Measurements from ENCODE around the gene MTHFS.
"Not testable (repeated sequence)": the region's sequence is repeated elsewhere in the genome, so short reads cannot be mapped to it uniquely, and the experiment has no call there.

- TF ChIP-seq GATA1 (IDR thresholded peaks at IDR 0.05; ENCODE audit: low read depth, low read length); POLR2A (IDR thresholded peaks at IDR 0.05; ENCODE audit: low read length): not testable (repeated sequence)
Measured at GRCh38 chr15:79900818-79901378, 4.1 kb upstream of the MTHFS start.
